Naive B cell (primary cell): ENCODE results near the gene LRRK1. TPM values are rescaled to one million over a fixed set of nuclear protein-coding genes. Genes with fewer than 3 reads are reported as not detected.
A peak's percentile ranks its signal among the peaks of the same experiment; 100 is the strongest.

Source experiments
- ATAC-seq, 2 donors: fragments of 150-1000 bp; cut with Tn5 transposase; 2 replicates each; pipeline ENCODE4 v1.10.0; 2021; ENCODE audit warnings: low read depth in 2 of 2, mild to moderate bottlenecking in 2 of 2, moderate library complexity in 2 of 2
- DNase-seq: peaks from one replicate; pipeline ENCODE4 v3.0.0; 2022
- H3K27ac Mint-ChIP-seq, 6 donors: one replicate each; pipeline ENCODE4 v1.8.0; 2020 to 2022; ENCODE audit warnings: mild to moderate bottlenecking in 6 of 6, mixed read lengths in 6 of 6, moderate library complexity in 5 of 6, inconsistent platforms in 2 of 6
- H3K27me3 Mint-ChIP-seq, 3 donors: one replicate each; pipeline ENCODE4 v1.8.0; 2021 to 2022; ENCODE audit warnings: mixed read lengths in 3 of 3, mild to moderate bottlenecking in 1 of 3
- H3K36me3 Mint-ChIP-seq, 2 donors: one replicate each; pipeline ENCODE4 v1.8.0; 2020 to 2022; ENCODE audit warnings: mixed read lengths in 2 of 2, inconsistent platforms in 1 of 2, mild to moderate bottlenecking in 1 of 2
- H3K4me1 Mint-ChIP-seq, 3 donors: one replicate each; pipeline ENCODE4 v1.8.0; 2020 to 2022; ENCODE audit warnings: mixed read lengths in 3 of 3, inconsistent platforms in 1 of 3, mild to moderate bottlenecking in 1 of 3, moderate library complexity in 1 of 3
- H3K4me3 Mint-ChIP-seq, 8 donors: one replicate each; pipeline ENCODE4 v1.8.0; 2020 to 2022; ENCODE audit warnings: mild to moderate bottlenecking in 8 of 8, mixed read lengths in 8 of 8, moderate library complexity in 8 of 8, inconsistent platforms in 2 of 8
- H3K9me3 Mint-ChIP-seq, 7 donors: one replicate each; pipeline ENCODE4 v1.8.0; 2020 to 2022; ENCODE audit warnings: mixed read lengths in 7 of 7, mild to moderate bottlenecking in 5 of 7, inconsistent platforms in 2 of 7, moderate library complexity in 1 of 7
- polyA plus RNA-seq, 6 donors: library from polyadenylated mRNA; unstranded; fragments of 300-500 nt; fragmentation: Illumina TruSeq; gene quantifications; one replicate each; pipeline ENCODE4 v1.2.3, GENCODE V29; 2021; ENCODE audit warnings: low read depth in 6 of 6

The LRRK1 gene
- polyA plus RNA-seq, 6 donors from 2014 or later: 3.4 to 10.3 (median 6.0) TPM

- Mint-ChIP-seq H3K36me3 (peaks cover 0 to 16% of the 10 kb centered on the region in 2 donors), H3K9me3 (no peaks in the 10 kb centered on the region), H3K4me1 (no peaks in the 10 kb centered on the region), H3K4me3 (no peak overlapping the region), H3K27me3 (no peaks in the 10 kb centered on the region), H3K27ac (no peak overlapping the region)
- DNase-seq: no peak
- ATAC-seq: no peak
These were observed 129.4 kb downstream of the LRRK1 start for GRCh38 chr15:101048581-101049030.

- no peak for ATAC-seq
- DNase-seq: no peak
- H3K36me3 Mint-ChIP-seq: peaks cover 2 to 22% of the 10 kb centered on the region in 2 donors
- no peak overlapping the region for H3K4me3 Mint-ChIP-seq
- no peak overlapping the region for H3K27ac Mint-ChIP-seq
- no peaks in the 10 kb centered on the region for H3K9me3 Mint-ChIP-seq
- H3K27me3 Mint-ChIP-seq: no peaks in the 10 kb centered on the region
- no peaks in the 10 kb centered on the region for H3K4me1 Mint-ChIP-seq
These were observed 130.1 kb downstream of the LRRK1 start for GRCh38 chr15:101049282-101049681.

- Mint-ChIP-seq H3K9me3 (no peaks in the 10 kb centered on the region), H3K36me3 (peaks cover 9 to 18% of the 10 kb centered on the region in 2 donors), H3K27me3 (no peaks in the 10 kb centered on the region), H3K4me1 (no peaks in the 10 kb centered on the region), H3K27ac (peak overlapping the region in 2 of 6 donors; percentile 9 to 26), H3K4me3 (no peak overlapping the region)
- DNase-seq: no peak
- no peak for ATAC-seq
These were observed 130.9 kb downstream of the LRRK1 start for GRCh38 chr15:101049856-101050622.

GRCh38 chr15:101050623-101051290 lies 131.6 kb downstream of the LRRK1 start:
- no peak for DNase-seq
- no peaks in the 10 kb centered on the region for H3K4me1 Mint-ChIP-seq

GRCh38 chr15:101051291-101052030 lies 132.3 kb downstream of the LRRK1 start:
- Mint-ChIP-seq H3K9me3 (no peaks in the 10 kb centered on the region), H3K36me3 (peaks cover 22 to 31% of the 10 kb centered on the region in 2 donors)
- ATAC-seq: no peak

More at GRCh38 chr15:101050623-101051290, 131.6 kb downstream of the LRRK1 start:
- Mint-ChIP-seq H3K4me3 (no peak overlapping the region), H3K27me3 (no peaks in the 10 kb centered on the region), H3K27ac (no peak overlapping the region), H3K36me3 (peaks cover 16 to 24% of the 10 kb centered on the region in 2 donors), H3K9me3 (no peaks in the 10 kb centered on the region)
- no peak for ATAC-seq

GRCh38 chr15:101052031-101052620 lies 133.0 kb downstream of the LRRK1 start:
- H3K27me3 Mint-ChIP-seq: no peaks in the 10 kb centered on the region
- no peak overlapping the region for H3K4me3 Mint-ChIP-seq
- no peaks in the 10 kb centered on the region for H3K9me3 Mint-ChIP-seq
- no peak for ATAC-seq
- H3K4me1 Mint-ChIP-seq: no peaks in the 10 kb centered on the region
- no peak for DNase-seq
- H3K36me3 Mint-ChIP-seq: peaks cover 28 to 35% of the 10 kb centered on the region in 2 donors
- peak overlapping the region in 2 of 6 donors; percentile 26 to 75 for H3K27ac Mint-ChIP-seq

More at GRCh38 chr15:101051291-101052030, 132.3 kb downstream of the LRRK1 start:
- no peak overlapping the region for H3K27ac Mint-ChIP-seq
- no peak for DNase-seq
- H3K27me3 Mint-ChIP-seq: no peaks in the 10 kb centered on the region
- no peaks in the 10 kb centered on the region for H3K4me1 Mint-ChIP-seq
- H3K4me3 Mint-ChIP-seq: no peak overlapping the region

GRCh38 chr15:101052681-101053121 lies 133.5 kb downstream of the LRRK1 start:
- Mint-ChIP-seq H3K4me1 (no peaks in the 10 kb centered on the region), H3K27me3 (no peaks in the 10 kb centered on the region), H3K36me3 (peaks cover 32 to 39% of the 10 kb centered on the region in 2 donors), H3K27ac (no peak overlapping the region), H3K9me3 (no peaks in the 10 kb centered on the region), H3K4me3 (no peak overlapping the region)
- no peak for ATAC-seq
- DNase-seq: no peak

- H3K4me1 Mint-ChIP-seq: no peaks in the 10 kb centered on the region
- no peaks in the 10 kb centered on the region for H3K9me3 Mint-ChIP-seq
- H3K27me3 Mint-ChIP-seq: no peaks in the 10 kb centered on the region
- no peak overlapping the region for H3K27ac Mint-ChIP-seq
- H3K36me3 Mint-ChIP-seq: peaks cover 32 to 39% of the 10 kb centered on the region in 2 donors
- no peak overlapping the region for H3K4me3 Mint-ChIP-seq
- DNase-seq (no peak), ATAC-seq (no peak)
These were observed 134.1 kb downstream of the LRRK1 start for GRCh38 chr15:101053261-101053660.

GRCh38 chr15:101054116-101054515 lies 135.0 kb downstream of the LRRK1 start:
- no peaks in the 10 kb centered on the region for H3K9me3 Mint-ChIP-seq

GRCh38 chr15:101054991-101055390 lies 135.8 kb downstream of the LRRK1 start:
- DNase-seq (no peak), ATAC-seq (no peak)
- no peaks in the 10 kb centered on the region for H3K9me3 Mint-ChIP-seq
- H3K4me1 Mint-ChIP-seq: no peaks in the 10 kb centered on the region
- H3K27me3 Mint-ChIP-seq: no peaks in the 10 kb centered on the region
- no peak overlapping the region for H3K4me3 Mint-ChIP-seq
- H3K36me3 Mint-ChIP-seq: peaks cover 40 to 45% of the 10 kb centered on the region in 2 donors
- H3K27ac Mint-ChIP-seq: peak overlapping the region in 1 of 6 donors; percentile 29

More at GRCh38 chr15:101054116-101054515, 135.0 kb downstream of the LRRK1 start:
- Mint-ChIP-seq H3K27ac (no peak overlapping the region), H3K4me3 (peak overlapping the region in 1 of 8 donors; percentile 42), H3K27me3 (no peaks in the 10 kb centered on the region), H3K4me1 (no peaks in the 10 kb centered on the region), H3K36me3 (peaks cover 32 to 42% of the 10 kb centered on the region in 2 donors)
- ATAC-seq (no peak), DNase-seq (no peak)

GRCh38 chr15:101055411-101055810 lies 136.3 kb downstream of the LRRK1 start:
- Mint-ChIP-seq H3K4me3 (no peak overlapping the region), H3K9me3 (no peaks in the 10 kb centered on the region), H3K4me1 (no peaks in the 10 kb centered on the region), H3K27ac (no peak overlapping the region), H3K36me3 (peaks cover 42 to 47% of the 10 kb centered on the region in 2 donors), H3K27me3 (no peaks in the 10 kb centered on the region)
- no peak for DNase-seq
- no peak for ATAC-seq

GRCh38 chr15:101056366-101057334 lies 137.5 kb downstream of the LRRK1 start:
- H3K27ac Mint-ChIP-seq: peak overlapping the region in 2 of 6 donors; percentile 65 to 74
- ATAC-seq (no peak), DNase-seq (no peak)
- no peaks in the 10 kb centered on the region for H3K9me3 Mint-ChIP-seq
- H3K27me3 Mint-ChIP-seq: no peaks in the 10 kb centered on the region
- H3K36me3 Mint-ChIP-seq: peaks cover 42 to 47% of the 10 kb centered on the region in 2 donors
- H3K4me1 Mint-ChIP-seq: no peaks in the 10 kb centered on the region
- H3K4me3 Mint-ChIP-seq: no peak overlapping the region
